Endothelial cell of umbilical vein (primary cell): ENCODE data around the gene YDJC. TPM values are rescaled to one million over a fixed set of nuclear protein-coding genes. Genes with fewer than 3 reads are reported as not detected.
"Not testable (repeated sequence)": the region's sequence is repeated elsewhere in the genome, so short reads cannot be mapped to it uniquely, and the experiment has no call there.

ENCODE experiments used
- BruUV-seq: library from RNA; stranded (reverse); fragments of 400-500 nt; replicated peaks from 2 replicates; lab custom pipeline; 2021; lab: Mats Ljungman, UMichigan
- CTCF ChIA-PET: fragments of 300-600, 350-600 bp; sonication (Branson Sonifier 250); formaldehyde crosslinking; loops from one replicate; lab custom pipeline; 2021; ENCODE audit warnings: antibody characterized with exemption, inconsistent platforms; lab: Charles Lee
- POLR2A ChIA-PET: fragments of 300-600, 350-600 bp; sonication (Branson Sonifier 250); formaldehyde crosslinking; loops from one replicate; lab custom pipeline; 2021; ENCODE audit warnings: antibody characterized with exemption, inconsistent platforms; lab: Charles Lee
- DNase-seq: peaks from one replicate; pipeline ENCODE4 v3.0.0-alpha.2; 2011; ENCODE audit warnings: low read depth, low spot score
- FAIRE-seq: peaks from 2 replicates; lab custom pipeline; 2011; peaks lifted over from hg19 to GRCh38; lab: Jason Lieb, UNC
- H2AFZ ChIP-seq: 2 replicates; pipeline ENCODE4 v1.6.0; 2012; ENCODE audit warnings: low read depth, low read length, control low read depth, inconsistent platforms
- H3K27ac ChIP-seq: 2 replicates; pipeline ENCODE4 v1.5.1; 2011; ENCODE audit warnings: low read depth, mild to moderate bottlenecking, control low read depth, low read length, moderate library complexity; ENCODE audit not compliant: insufficient read depth
- H3K27me3 ChIP-seq, 2 experiments: 2 replicates each; pipeline versions ENCODE4 v1.6.0 to v1.6.1; 2011; ENCODE audit warnings: low read length in 2 of 2, mixed read lengths in 1 of 2; ENCODE audit not compliant: control insufficient read depth in 2 of 2, insufficient read depth in 2 of 2
- H3K36me3 ChIP-seq, 2 experiments: 2 replicates in 1 of 2; 3 replicates in 1 of 2; pipeline ENCODE4 v1.5.1; 2011; ENCODE audit warnings: low read length in 2 of 2, mild to moderate bottlenecking in 1 of 2, moderate library complexity in 1 of 2; ENCODE audit not compliant: control insufficient read depth in 2 of 2, insufficient read depth in 2 of 2; ENCODE audit errors: extremely low read depth in 1 of 2
- H3K4me1 ChIP-seq: 3 replicates; pipeline ENCODE4 v1.5.1; 2011; ENCODE audit warnings: mild to moderate bottlenecking, low read length; ENCODE audit not compliant: control insufficient read depth, insufficient read depth; ENCODE audit errors: extremely low read depth
- H3K4me2 ChIP-seq: 2 replicates; pipeline ENCODE4 v1.6.1; 2011; ENCODE audit warnings: low read length, control low read depth, mixed read lengths; ENCODE audit not compliant: insufficient read depth
- H3K4me3 ChIP-seq, 3 experiments: fragments of 200-600 bp in 1 of 3; sonication (generic), shearing (Covaris generic) in 1 of 3; replicated peaks in 1 of 3; 2 replicates each; pipeline ENCODE4 v1.5.1; 2011 to 2016; ENCODE audit warnings: control low read depth in 3 of 3, low read length in 3 of 3, mild to moderate bottlenecking in 2 of 3, inconsistent platforms in 1 of 3, low read depth in 1 of 3, moderate library complexity in 1 of 3; ENCODE audit not compliant: insufficient read depth in 1 of 3
- H3K79me2 ChIP-seq: 2 replicates; pipeline ENCODE4 v1.6.0; 2012; ENCODE audit warnings: low read length, inconsistent platforms; ENCODE audit not compliant: control insufficient read depth, insufficient read depth
- H3K9ac ChIP-seq: replicated peaks from 2 replicates; pipeline ENCODE3; 2011; ENCODE audit warnings: low read length, control low read depth; ENCODE audit not compliant: insufficient read depth; ENCODE audit errors: extremely low read depth
- H3K9me1 ChIP-seq: replicated peaks from 3 replicates; pipeline ENCODE4 v1.6.0; 2011; ENCODE audit warnings: mild to moderate bottlenecking, low read length; ENCODE audit not compliant: control insufficient read depth, insufficient read depth; ENCODE audit errors: extremely low read depth
- H3K9me3 ChIP-seq: replicated peaks from 2 replicates; pipeline ENCODE4 v1.5.1; 2012; ENCODE audit warnings: low read length, inconsistent platforms; ENCODE audit not compliant: control insufficient read depth, insufficient read depth
- H4K20me1 ChIP-seq: replicated peaks from 2 replicates; pipeline ENCODE3; 2011; ENCODE audit warnings: mild to moderate bottlenecking, low read length; ENCODE audit not compliant: control insufficient read depth, insufficient read depth; ENCODE audit errors: extremely low read depth
- CTCF ChIP-seq, 2 donors: IDR thresholded peaks; 1 replicate in 1 of 2; 2 replicates in 1 of 2; pipeline ENCODE4 v1.5.1; 2011; ENCODE audit warnings: low read length in 2 of 2, mild to moderate bottlenecking in 2 of 2, moderate library complexity in 2 of 2, control low read depth in 1 of 2, inconsistent platforms in 1 of 2, low read depth in 1 of 2; ENCODE audit not compliant: insufficient read depth in 1 of 2; ENCODE audit errors: extremely low read depth in 1 of 2
- EZH2 ChIP-seq: IDR thresholded peaks from 2 replicates; pipeline ENCODE4 v1.6.1; 2012; ENCODE audit warnings: borderline replicate concordance, low read depth, mild to moderate bottlenecking, moderate library complexity, low read length, inconsistent platforms; ENCODE audit not compliant: severe bottlenecking
- FOS ChIP-seq: IDR thresholded peaks from 2 replicates; pipeline ENCODE4 v1.6.1; 2011; ENCODE audit warnings: mild to moderate bottlenecking, low read length, moderate library complexity, borderline replicate concordance; ENCODE audit not compliant: insufficient read depth
- GATA2 ChIP-seq: IDR thresholded peaks from 2 replicates; pipeline ENCODE4 v1.7.0; 2011; ENCODE audit warnings: low read depth, mild to moderate bottlenecking, moderate library complexity, mixed read lengths, low read length; ENCODE audit not compliant: insufficient read length, insufficient read depth
- JUN ChIP-seq: IDR thresholded peaks from 2 replicates; pipeline ENCODE4 v1.6.1; 2011; ENCODE audit warnings: borderline replicate concordance, low read depth; ENCODE audit not compliant: insufficient read length, insufficient read depth
- MAX ChIP-seq: IDR thresholded peaks from 2 replicates; pipeline ENCODE4 v1.6.1; 2011; ENCODE audit not compliant: insufficient read depth, insufficient read length
- MYC ChIP-seq: IDR thresholded peaks from one replicate; pipeline ENCODE4 v1.6.1; 2011; ENCODE audit warnings: mild to moderate bottlenecking, low read depth, low read length
- POLR2A ChIP-seq: IDR thresholded peaks from 2 replicates; pipeline ENCODE4 v1.6.1; 2012; ENCODE audit warnings: low read depth, mild to moderate bottlenecking, control low read depth, low read length
- POLR2AphosphoS5 ChIP-seq: IDR thresholded peaks from 2 replicates; pipeline ENCODE4 v1.6.1; 2012; ENCODE audit warnings: low read depth, mild to moderate bottlenecking, control low read depth, low read length, moderate library complexity; ENCODE audit not compliant: insufficient read depth
- dilution Hi-C: fragments of 300-500 bp; cut with MboI; formaldehyde crosslinking; loops from one replicate; pipeline ENCODE4 v1.15.0; 2019; ENCODE audit warnings: low sequenced_read_pairs; ENCODE audit not compliant: extremely low pct_ligation_motif_present
- intact Hi-C: fragments of 100-400 bp; cut with micrococcal nuclease; formaldehyde crosslinking; loops from one replicate; pipeline ENCODE4 v1.10.0; 2022
- polyA plus RNA-seq, 4 experiments: library from polyadenylated mRNA; depleted of rRNA in 3 of 4; stranded (reverse) in 3 of 4; unstranded in 1 of 4; fragments of >200 nt; gene quantifications; 2 replicates each; pipeline versions ENCODE4 v1.2.1 to v1.2.3, GENCODE V29; 2011 to 2012; ENCODE audit warnings: missing spikeins in 1 of 4
- total RNA-seq: library from RNA; stranded (reverse); gene quantifications from 2 replicates; pipeline ENCODE4 v1.2.3, GENCODE V29; 2021

Gene YDJC
- total and polyA plus RNA-seq, 2 donors (not counting 3 experiments of a cell fraction or from before 2014, with no cell fraction given), result 27.2 to 29.9 TPM

- Histone ChIP-seq H3K9ac (no peak overlapping the region), H3K9me1 (no peaks in the 10 kb centered on the region), H4K20me1 (no peaks in the 10 kb centered on the region), H3K4me1 (peaks cover 14% of the 10 kb centered on the region), H3K27ac (no peak overlapping the region), H3K36me3 (peaks cover 0 to 6% of the 10 kb centered on the region in 2 experiments), H3K27me3 (no peaks in the 10 kb centered on the region), H3K4me2 (no peak overlapping the region), H3K79me2 (peaks cover 17% of the 10 kb centered on the region), H3K9me3 (no peaks in the 10 kb centered on the region), H3K4me3 (no peak overlapping the region), H2AFZ (no peak overlapping the region)
- FAIRE-seq, result no peak
- intact Hi-C loops, result no loop called here
- DNase-seq, result no peak
- dilution Hi-C loops, result no loop called here
- CTCF ChIA-PET, result interaction anchor here (1.4 kb wide), 1 partner anchor 10 kb away, joined by 4 read pairs; no protein-coding TSS in a partner anchor
- POLR2A ChIA-PET, result no interaction called here
- no TSS peak for BruUV-seq
- TF ChIP-seq EZH2 (no peak), POLR2AphosphoS5 (no peak), GATA2 (no peak), CTCF (IDR thresholded peaks at IDR 0.05; ENCODE audit: extremely low read depth in 1 of 2, insufficient read depth in 1 of 2, low read depth in 1 of 2, low read length in 2 of 2) (no peak), MYC (no peak), JUN (no peak), POLR2A (no peak), MAX (no peak), FOS (no peak)
Observed at GRCh38 chr22:21639359-21639758, 9.5 kb upstream of the YDJC start.

GRCh38 chr22:21637450-21637849 is 7.6 kb upstream of the YDJC start:
- H2AFZ ChIP-seq, H3K4me2 ChIP-seq, H3K79me2 ChIP-seq, H3K9ac ChIP-seq, BruUV-seq, DNase-seq, H3K27me3 ChIP-seq, intact Hi-C loops, H3K9me1 ChIP-seq, POLR2A ChIA-PET, H3K4me3 ChIP-seq, H3K36me3 ChIP-seq, H4K20me1 ChIP-seq, dilution Hi-C loops, FAIRE-seq, H3K27ac ChIP-seq, H3K9me3 ChIP-seq, H3K4me1 ChIP-seq: not testable (repeated sequence)
- CTCF ChIA-PET, result interaction anchor here (1.4 kb wide), 1 partner anchor 9 kb away, joined by 4 read pairs; no protein-coding TSS in a partner anchor
